Bone marrow (tissue), 2 donors: Measurements from ENCODE around the gene ZBTB44.
"Not testable (repeated sequence)": the region's sequence is repeated elsewhere in the genome, so short reads cannot be mapped to it uniquely, and the experiment has no call there.

Experiments
- DNase-seq, 2 donors: peaks; one replicate each; lab custom pipeline; 2025; lab: John Stamatoyannopoulos, UW

The ZBTB44 gene

GRCh38 chr11:130249929-130250328 is 64.8 kb downstream of the ZBTB44 start:
- not testable (repeated sequence) for DNase-seq

- DNase-seq: no peak
Observed at GRCh38 chr11:130249371-130249770, 65.3 kb downstream of the ZBTB44 start.

GRCh38 chr11:130247319-130247718 is 67.4 kb downstream of the ZBTB44 start:
- no peak for DNase-seq

- DNase-seq: no peak
Observed at GRCh38 chr11:130246738-130247137, 68.0 kb downstream of the ZBTB44 start.

GRCh38 chr11:130246270-130246669 is 68.4 kb downstream of the ZBTB44 start:
- no peak for DNase-seq

- not testable (repeated sequence) for DNase-seq
Observed at GRCh38 chr11:130245375-130245774, 69.3 kb downstream of the ZBTB44 start.

GRCh38 chr11:130244848-130245247 is 69.9 kb downstream of the ZBTB44 start:
- no peak for DNase-seq

- peak in 1 of 2 donors; percentile 26 for DNase-seq
Observed at GRCh38 chr11:130243816-130244215, 70.9 kb downstream of the ZBTB44 start.

GRCh38 chr11:130241713-130242112 is 73.0 kb downstream of the ZBTB44 start:
- no peak for DNase-seq

GRCh38 chr11:130237282-130238006 is 77.3 kb downstream of the ZBTB44 start:
- DNase-seq: no peak

- no peak for DNase-seq
Observed at GRCh38 chr11:130234315-130234714, 80.4 kb downstream of the ZBTB44 start.

GRCh38 chr11:130233888-130234287 is 80.8 kb downstream of the ZBTB44 start:
- not testable (repeated sequence) for DNase-seq

- not testable (repeated sequence) for DNase-seq
Observed at GRCh38 chr11:130233486-130233885, 81.2 kb downstream of the ZBTB44 start.

- no peak for DNase-seq
Observed at GRCh38 chr11:130227373-130227772, 87.3 kb downstream of the ZBTB44 start.

- no peak for DNase-seq
Observed at GRCh38 chr11:130223291-130223971, 91.3 kb downstream of the ZBTB44 start.

- no peak for DNase-seq
Observed at GRCh38 chr11:130220311-130221035, 94.2 kb downstream of the ZBTB44 start.

GRCh38 chr11:130219148-130219547 is 95.6 kb downstream of the ZBTB44 start:
- DNase-seq: no peak

GRCh38 chr11:130218501-130219070 is 96.1 kb downstream of the ZBTB44 start:
- no peak for DNase-seq

GRCh38 chr11:130217133-130218031 is 97.3 kb downstream of the ZBTB44 start:
- no peak for DNase-seq

- DNase-seq: no peak
Observed at GRCh38 chr11:130216591-130217132, 98.1 kb downstream of the ZBTB44 start.

GRCh38 chr11:130216221-130216550 is 98.5 kb downstream of the ZBTB44 start:
- no peak for DNase-seq
